Ovary (tissue), 3 donors: Measurements from ENCODE around the gene PACS2.

ENCODE experiments used
- EP300 ChIP-seq: sonication (generic); formaldehyde crosslinking; IDR thresholded peaks from one replicate; pipeline ENCODE4 v1.6.1; 2017; ENCODE audit warnings: antibody characterized with exemption
- POLR2A ChIP-seq: fragments of 450-650 bp; IDR thresholded peaks from one replicate; pipeline ENCODE4 v1.6.1; 2017; ENCODE audit warnings: antibody characterized with exemption, mild to moderate bottlenecking, moderate library complexity
- TF ChIP-seq, protein P1 (sequence below), 3 donors: fragments of 450-650 bp in 2 of 3; fragments of 200-600 bp in 1 of 3; IDR thresholded peaks; one replicate each; pipeline versions ENCODE4 v1.5.1 to v1.8.0; 2016 to 2022; ENCODE audit warnings: antibody characterized with exemption in 3 of 3, mild to moderate bottlenecking in 1 of 3
- donor health status: DM: no; HTN: no; CAD: no.

DNA sequence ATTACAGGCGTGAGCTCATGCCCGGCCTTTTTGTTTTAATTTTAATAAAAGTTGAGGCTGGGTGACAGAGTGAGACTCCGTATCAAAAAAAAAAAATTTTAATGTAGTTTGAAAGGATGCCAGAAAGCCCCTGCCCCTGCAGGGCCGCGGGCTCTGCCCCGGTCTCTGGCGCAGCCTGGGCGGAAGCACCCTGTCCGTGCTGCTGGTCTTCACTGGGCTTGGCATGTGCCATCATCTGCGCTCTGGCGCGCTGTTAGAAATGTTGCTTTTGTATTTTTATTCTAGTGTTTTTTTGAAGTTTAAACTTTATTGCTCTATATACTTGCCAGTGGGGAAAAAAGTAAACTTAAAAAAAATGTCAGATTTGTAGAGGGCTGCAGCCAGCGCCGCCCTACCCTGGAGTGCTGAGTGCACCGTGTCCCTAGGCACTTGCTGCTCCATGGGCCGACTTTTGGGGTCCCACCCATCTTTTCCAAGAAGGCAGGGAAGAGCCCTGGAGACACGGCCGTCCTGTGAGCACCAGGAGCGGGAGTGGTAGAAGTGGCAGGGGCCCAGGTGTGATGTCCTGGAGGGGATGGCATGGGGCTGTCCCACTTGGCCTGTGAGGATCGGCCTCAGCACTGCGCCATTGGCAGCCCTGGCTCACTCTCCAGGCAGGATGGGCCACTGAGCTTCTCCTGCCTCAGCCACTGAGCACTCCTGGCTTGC is 109.1 kb downstream of the PACS2 start:
- TF ChIP-seq, protein P1, sequence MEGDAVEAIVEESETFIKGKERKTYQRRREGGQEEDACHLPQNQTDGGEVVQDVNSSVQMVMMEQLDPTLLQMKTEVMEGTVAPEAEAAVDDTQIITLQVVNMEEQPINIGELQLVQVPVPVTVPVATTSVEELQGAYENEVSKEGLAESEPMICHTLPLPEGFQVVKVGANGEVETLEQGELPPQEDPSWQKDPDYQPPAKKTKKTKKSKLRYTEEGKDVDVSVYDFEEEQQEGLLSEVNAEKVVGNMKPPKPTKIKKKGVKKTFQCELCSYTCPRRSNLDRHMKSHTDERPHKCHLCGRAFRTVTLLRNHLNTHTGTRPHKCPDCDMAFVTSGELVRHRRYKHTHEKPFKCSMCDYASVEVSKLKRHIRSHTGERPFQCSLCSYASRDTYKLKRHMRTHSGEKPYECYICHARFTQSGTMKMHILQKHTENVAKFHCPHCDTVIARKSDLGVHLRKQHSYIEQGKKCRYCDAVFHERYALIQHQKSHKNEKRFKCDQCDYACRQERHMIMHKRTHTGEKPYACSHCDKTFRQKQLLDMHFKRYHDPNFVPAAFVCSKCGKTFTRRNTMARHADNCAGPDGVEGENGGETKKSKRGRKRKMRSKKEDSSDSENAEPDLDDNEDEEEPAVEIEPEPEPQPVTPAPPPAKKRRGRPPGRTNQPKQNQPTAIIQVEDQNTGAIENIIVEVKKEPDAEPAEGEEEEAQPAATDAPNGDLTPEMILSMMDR (IDR thresholded peaks at IDR 0.05), result no peak
- no peak for TF ChIP-seq EP300
- no peak for TF ChIP-seq POLR2A
